BLaER1 treated with 17β-estradiol and CSF1 and Interleukin-3, amounts not matched to agents 10 nM and 100 nM (cell line): Measurements from ENCODE around the gene SARM1.

Experiments
- H3K27ac ChIP-seq, 11 experiments: shearing (Covaris generic); formaldehyde crosslinking; 2 replicates each; pipeline ENCODE4 v1.8.1; 2022
- H3K27me3 ChIP-seq, 11 experiments: shearing (Covaris generic); formaldehyde crosslinking; 2 replicates each; pipeline ENCODE4 v1.8.1; 2022
- H3K36me3 ChIP-seq, 11 experiments: shearing (Covaris generic); formaldehyde crosslinking; 2 replicates each; pipeline ENCODE4 v1.8.1; 2022
- H3K4me1 ChIP-seq, 10 experiments: shearing (Covaris generic); formaldehyde crosslinking; 2 replicates each; pipeline ENCODE4 v1.8.1; 2022
- H3K4me2 ChIP-seq, 11 experiments: shearing (Covaris generic); formaldehyde crosslinking; 2 replicates each; pipeline ENCODE4 v1.8.1; 2022
- H3K4me3 ChIP-seq, 10 experiments: shearing (Covaris generic); formaldehyde crosslinking; 2 replicates each; pipeline ENCODE4 v1.8.1; 2022
- H3K9ac ChIP-seq, 11 experiments: shearing (Covaris generic); formaldehyde crosslinking; 2 replicates each; pipeline ENCODE4 v1.8.1; 2022
- H3K9me3 ChIP-seq, 11 experiments: shearing (Covaris generic); formaldehyde crosslinking; replicated peaks in 1 of 11; 2 replicates each; pipeline ENCODE4 v1.8.1; 2022
- H4K20me1 ChIP-seq, 11 experiments: shearing (Covaris generic); formaldehyde crosslinking; 2 replicates each; pipeline ENCODE4 v1.8.1; 2022
- Cebpa-rat ChIP-seq, 11 experiments: shearing (Covaris generic); IDR thresholded peaks; 2 replicates each; pipeline ENCODE4 v1.8.1; 2022

Gene SARM1

DNA sequence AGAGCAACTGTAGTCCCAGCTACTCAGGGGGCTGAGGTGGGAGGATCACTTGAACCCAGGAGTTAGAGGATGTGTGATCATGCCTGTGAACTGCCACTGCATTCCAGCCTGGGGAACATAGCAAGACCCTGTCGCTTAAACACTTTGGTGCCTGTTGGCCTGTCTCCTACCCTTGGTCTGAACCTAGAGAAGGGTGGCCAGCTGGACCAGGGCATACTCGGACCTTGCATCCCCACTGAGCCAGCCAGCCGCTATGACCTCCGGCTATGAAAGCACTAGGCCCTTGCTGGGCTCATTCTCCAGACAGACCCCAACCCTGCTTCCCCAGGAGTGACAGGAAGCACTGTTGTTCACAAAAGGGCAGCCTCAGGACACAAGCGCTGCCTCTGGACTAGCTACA lies 40.8 kb upstream of the SARM1 start:
- Histone ChIP-seq H3K27ac (no peak overlapping the region), H3K27me3 (no peaks in the 10 kb centered on the region), H3K4me3 (no peak overlapping the region), H3K4me2 (no peak overlapping the region), H3K4me1 (peaks cover 15 to 24% (median 18%) of the 10 kb centered on the region in 10 experiments), H3K9ac (no peak overlapping the region), H4K20me1 (peaks cover 0 to 61% (median 24%) of the 10 kb centered on the region in 11 experiments; a peak in 14 of 22 replicates), H3K36me3 (peaks cover 48 to 67% (median 63%) of the 10 kb centered on the region in 11 experiments), H3K9me3 (no peaks in the 10 kb centered on the region)
- no peak for TF ChIP-seq Cebpa-rat (IDR thresholded peaks at IDR 0.05)

DNA sequence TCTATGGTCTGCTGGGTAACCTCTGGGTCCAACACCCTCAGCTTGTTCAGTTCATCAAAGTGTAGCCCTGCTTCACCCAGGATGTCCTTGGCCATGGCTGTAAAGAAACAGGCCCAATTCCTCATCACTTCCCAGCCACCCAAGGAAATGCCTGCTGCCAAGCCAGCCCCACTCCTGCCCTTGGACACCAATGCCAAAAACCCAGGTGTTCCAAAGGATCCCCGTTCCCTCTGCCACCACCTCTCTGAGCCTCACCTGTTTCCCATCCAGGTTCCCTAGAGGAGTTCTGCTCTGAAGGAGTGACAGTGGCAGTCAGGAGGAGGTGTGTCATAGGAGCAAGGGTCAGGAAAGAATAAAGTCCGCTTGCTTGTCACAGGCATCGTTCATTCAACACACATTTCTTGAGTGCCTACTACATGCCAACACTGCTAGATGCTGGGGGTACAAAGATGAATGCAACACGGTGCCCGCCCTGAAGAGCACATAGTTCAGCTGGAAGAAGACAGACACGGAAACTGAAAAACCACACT lies 39.5 kb upstream of the SARM1 start:
- H3K27ac ChIP-seq, result no peak overlapping the region
- H4K20me1 ChIP-seq, result peaks cover 0 to 58% (median 14%) of the 10 kb centered on the region in 11 experiments; a peak in 15 of 22 replicates
- H3K4me3 ChIP-seq, result no peak overlapping the region
- no peaks in the 10 kb centered on the region for H3K27me3 ChIP-seq
- H3K9me3 ChIP-seq, result no peaks in the 10 kb centered on the region
- no peak overlapping the region for H3K4me2 ChIP-seq
- TF ChIP-seq Cebpa-rat (IDR thresholded peaks at IDR 0.05), result no peak
- H3K4me1 ChIP-seq, result peaks cover 25 to 31% (median 27%) of the 10 kb centered on the region in 10 experiments
- H3K9ac ChIP-seq, result no peak overlapping the region
- peaks cover 43 to 54% (median 50%) of the 10 kb centered on the region in 11 experiments for H3K36me3 ChIP-seq

DNA sequence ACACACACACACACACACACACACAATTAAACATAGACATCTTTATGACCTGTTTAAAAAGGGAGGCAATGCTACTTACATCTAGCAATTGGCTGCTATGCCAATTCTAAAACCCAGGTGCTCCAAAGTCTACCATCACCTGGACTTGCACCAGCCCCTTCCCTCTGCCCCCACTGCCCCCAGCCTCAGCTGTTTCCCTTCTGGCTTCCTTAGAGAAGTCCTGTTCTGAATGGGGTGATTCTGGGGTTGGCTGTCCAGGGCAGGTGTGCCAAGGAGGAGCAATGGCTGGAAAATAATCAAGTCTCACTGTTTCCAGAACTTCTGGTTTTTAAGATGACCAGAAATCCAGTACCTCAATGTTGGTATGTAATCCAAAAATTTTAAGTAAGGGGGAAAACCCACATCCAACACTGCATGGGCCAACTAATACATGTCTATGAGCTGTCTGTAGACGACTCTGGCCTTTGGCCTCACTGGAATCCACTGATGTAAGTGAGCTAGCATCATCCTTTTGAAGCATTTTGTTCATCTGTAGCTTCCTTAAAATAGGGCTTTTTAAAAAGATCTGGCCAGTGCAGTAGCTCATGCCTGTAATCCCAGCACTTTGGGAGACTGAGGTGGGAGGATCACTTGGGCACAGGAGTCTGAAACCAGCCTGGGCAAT lies 38.3 kb upstream of the SARM1 start:
- H3K4me2 ChIP-seq, result peak overlapping the region in 10 of 11 experiments; percentile 88 to 97 (median 94); a peak in 13 of 22 replicates
- no peaks in the 10 kb centered on the region for H3K27me3 ChIP-seq
- peak overlapping the region in 3 of 11 experiments; percentile 1 to 88 (median 75); a peak in 2 of 22 replicates for H3K27ac ChIP-seq
- H3K9me3 ChIP-seq, result no peaks in the 10 kb centered on the region
- peak overlapping the region in 7 of 11 experiments; percentile 14 to 85 (median 80); a peak in 9 of 22 replicates for H3K9ac ChIP-seq
- no peak overlapping the region for H3K4me3 ChIP-seq
- H4K20me1 ChIP-seq, result peaks cover 0 to 58% (median 15%) of the 10 kb centered on the region in 11 experiments; a peak in 14 of 22 replicates
- H3K4me1 ChIP-seq, result peaks cover 28 to 44% (median 33%) of the 10 kb centered on the region in 10 experiments
- no peak for TF ChIP-seq Cebpa-rat (IDR thresholded peaks at IDR 0.05)
- peaks cover 30 to 42% (median 38%) of the 10 kb centered on the region in 11 experiments for H3K36me3 ChIP-seq

DNA sequence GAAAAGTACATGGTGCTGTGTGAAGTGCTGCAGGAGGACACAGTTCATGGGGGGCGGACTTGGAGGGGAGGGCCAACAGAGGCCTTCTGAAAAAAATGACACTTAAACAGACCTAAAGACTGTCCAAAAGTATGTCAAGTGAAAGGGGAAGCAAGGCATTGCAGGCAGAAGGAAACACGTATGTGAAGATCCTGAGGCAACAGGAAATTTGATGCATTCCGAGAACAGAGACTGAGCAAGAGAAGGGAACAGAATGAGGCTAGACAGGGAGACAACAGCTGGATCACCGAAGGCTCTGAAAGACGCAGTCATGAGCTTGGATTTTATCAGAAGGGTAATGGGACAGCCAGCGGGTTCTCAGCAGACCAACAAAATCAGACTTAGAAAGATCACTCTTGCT lies 37.3 kb upstream of the SARM1 start:
- H4K20me1 ChIP-seq, result peaks cover 0 to 61% (median 20%) of the 10 kb centered on the region in 11 experiments; a peak in 15 of 22 replicates
- peaks cover 22 to 41% (median 28%) of the 10 kb centered on the region in 11 experiments for H3K36me3 ChIP-seq
- H3K9ac ChIP-seq, result peak overlapping the region; percentile 76 to 89 (median 83); a peak in 21 of 22 replicates
- peak overlapping the region; percentile 78 to 96 (median 86) for H3K4me3 ChIP-seq
- peak overlapping the region; percentile 88 to 97 (median 93) for H3K4me2 ChIP-seq
- H3K9me3 ChIP-seq, result no peaks in the 10 kb centered on the region
- no peaks in the 10 kb centered on the region for H3K27me3 ChIP-seq
- TF ChIP-seq Cebpa-rat (IDR thresholded peaks at IDR 0.05), result no peak
- H3K27ac ChIP-seq, result peak overlapping the region in 9 of 11 experiments; percentile 51 to 88 (median 67); a peak in 9 of 22 replicates
- H3K4me1 ChIP-seq, result peaks cover 28 to 45% (median 33%) of the 10 kb centered on the region in 10 experiments

DNA sequence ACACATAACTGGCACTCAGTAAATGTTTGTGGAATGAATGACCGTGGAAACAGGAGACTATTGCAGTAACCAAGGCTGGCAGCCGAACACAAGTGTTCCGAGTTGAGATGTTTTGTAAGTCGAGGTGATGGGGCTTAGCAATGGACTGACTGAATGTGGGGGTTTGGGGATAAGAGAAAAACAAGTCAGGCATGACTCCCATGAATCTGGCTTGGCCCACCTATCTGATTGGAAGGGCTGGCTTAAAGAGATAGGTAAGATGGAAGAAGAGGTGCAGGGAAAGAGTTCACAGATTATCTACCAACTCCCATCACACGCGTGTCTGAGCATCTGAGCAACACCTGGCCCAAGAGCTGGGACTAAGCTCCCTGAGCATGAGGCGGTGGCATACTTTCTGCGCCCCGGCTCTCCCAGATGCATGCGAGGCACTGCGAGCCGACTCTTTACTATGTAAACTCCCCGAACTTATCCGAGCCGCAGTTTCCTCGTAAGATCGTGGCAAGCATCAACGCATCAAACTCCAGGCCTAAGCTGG lies 36.8 kb upstream of the SARM1 start:
- Histone ChIP-seq H3K4me1 (peaks cover 28 to 45% (median 33%) of the 10 kb centered on the region in 10 experiments), H3K27ac (peak overlapping the region; percentile 51 to 88 (median 67); a peak in 21 of 22 replicates), H3K4me2 (peak overlapping the region; percentile 88 to 97 (median 93)), H3K27me3 (no peaks in the 10 kb centered on the region), H3K4me3 (peak overlapping the region; percentile 78 to 96 (median 86)), H4K20me1 (peaks cover 0 to 66% (median 25%) of the 10 kb centered on the region in 11 experiments; a peak in 14 of 22 replicates), H3K9ac (peak overlapping the region; percentile 76 to 89 (median 83)), H3K9me3 (no peaks in the 10 kb centered on the region), H3K36me3 (peaks cover 19 to 41% (median 28%) of the 10 kb centered on the region in 11 experiments)
- no peak for TF ChIP-seq Cebpa-rat (IDR thresholded peaks at IDR 0.05)

DNA sequence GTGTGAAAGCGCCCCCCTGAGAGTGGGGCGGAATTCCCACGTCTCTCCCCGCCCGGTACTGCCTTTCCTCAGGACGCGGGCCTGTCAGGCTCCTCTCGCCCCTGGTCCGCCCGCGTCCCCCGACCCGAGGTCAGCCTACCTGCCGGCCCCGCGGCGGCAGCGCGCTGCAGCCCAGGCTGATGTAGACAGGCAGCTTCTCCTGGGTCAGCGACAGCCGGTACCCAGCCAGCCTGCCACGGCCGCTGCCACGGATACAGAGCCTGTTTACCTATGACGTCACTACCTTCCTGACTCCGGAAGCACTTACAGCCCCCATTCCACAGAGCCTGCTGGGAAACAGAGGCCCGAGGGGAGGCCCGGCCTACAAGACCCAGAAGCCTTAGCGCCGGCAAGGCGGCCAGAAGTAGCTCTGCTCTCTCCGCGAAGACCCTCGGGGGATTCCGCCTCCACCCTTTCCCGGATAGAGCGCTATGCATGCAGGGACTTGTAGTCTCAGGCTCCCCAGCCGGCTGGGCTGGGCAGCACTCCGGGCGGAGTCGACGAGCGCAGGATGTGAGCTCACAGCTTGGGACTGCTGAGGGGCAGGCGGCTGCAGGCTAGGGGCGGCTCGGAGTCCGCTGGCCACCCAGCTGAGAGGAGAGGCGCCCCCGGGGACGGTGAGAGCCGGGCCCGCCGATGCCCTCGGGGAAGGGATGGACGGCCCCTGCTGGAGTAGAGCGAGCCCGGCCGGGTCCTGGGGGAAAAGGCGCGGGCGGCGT lies 36.1 kb upstream of the SARM1 start, which contains the start of the genes IFT20 and TNFAIP1:
Gene IFT20, minus strand, starts transcription at position 272 of the 758 bp plus-strand sequence. CDS start 3,487 bp downstream, outside the sequence.
Gene TNFAIP1, plus strand, starts transcription at position 561 of the 758 bp plus-strand sequence. CDS start 3,761 bp downstream, outside the sequence.
- Histone ChIP-seq H3K27ac (peak within 1 kb of the TSS; percentile 51 to 88 (median 74)), H3K4me2 (peak within 1 kb of the TSS; percentile 92 to 98 (median 96)), H3K27me3 (no peaks in the 10 kb centered on the region), H3K4me1 (peaks cover 28 to 45% (median 33%) of the 10 kb centered on the region in 10 experiments), H3K4me3 (peak within 1 kb of the TSS; percentile 78 to 96 (median 86)), H4K20me1 (peaks cover 0 to 70% (median 31%) of the 10 kb centered on the region in 11 experiments; a peak in 14 of 22 replicates), H3K36me3 (peaks cover 19 to 41% (median 30%) of the 10 kb centered on the region in 11 experiments), H3K9me3 (no peaks in the 10 kb centered on the region), H3K9ac (peak within 1 kb of the TSS; percentile 76 to 89 (median 83))
- TF ChIP-seq Cebpa-rat (IDR thresholded peaks at IDR 0.05), result no peak

DNA sequence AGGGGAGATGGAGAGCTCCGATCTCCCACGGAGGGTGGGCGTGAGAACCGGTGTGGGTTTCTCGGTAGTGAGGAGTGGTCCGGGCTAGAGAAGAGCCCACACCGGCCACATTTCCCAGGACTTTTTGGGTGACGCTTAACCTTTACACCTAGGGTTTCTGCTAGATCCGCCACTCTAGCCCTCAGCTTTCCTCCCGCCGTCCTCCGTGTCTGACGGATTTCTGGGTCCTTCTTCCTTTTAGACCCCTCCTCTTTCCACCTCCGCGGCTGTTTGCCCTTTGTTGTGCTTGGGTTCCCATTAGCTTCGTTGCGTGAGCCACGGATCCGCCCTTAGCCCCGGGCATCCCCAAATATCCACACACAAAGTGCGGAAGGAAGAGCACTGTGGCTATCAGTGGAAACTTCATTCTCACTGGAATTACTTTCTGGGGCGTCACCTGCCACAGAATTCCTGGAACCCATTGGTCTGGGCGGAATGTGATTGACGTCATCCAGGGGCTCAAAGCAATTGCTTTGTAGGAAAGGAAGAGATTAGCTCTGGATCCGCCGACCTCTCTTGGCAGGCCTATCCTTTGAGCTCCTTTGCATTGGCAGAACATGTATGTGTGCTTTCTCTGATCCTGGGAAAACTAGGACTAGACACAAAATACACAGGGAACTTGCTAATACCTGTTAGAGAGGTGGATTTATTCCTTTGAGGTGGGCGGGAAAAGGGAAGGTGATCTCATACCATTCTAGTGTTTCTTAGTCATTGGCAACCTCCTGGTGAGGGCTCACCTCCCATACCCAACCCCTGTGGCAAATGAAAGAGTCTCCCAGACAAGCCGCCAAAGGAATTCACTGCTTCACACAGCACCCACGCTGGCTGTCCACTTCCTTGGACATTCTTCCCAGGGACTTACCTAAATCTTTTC lies 35.3 kb upstream of the SARM1 start:
- H3K4me1 ChIP-seq, result peaks cover 28 to 45% (median 33%) of the 10 kb centered on the region in 10 experiments
- H3K9me3 ChIP-seq, result no peaks in the 10 kb centered on the region
- H3K36me3 ChIP-seq, result peaks cover 19 to 41% (median 30%) of the 10 kb centered on the region in 11 experiments; a peak in 21 of 22 replicates
- H3K27ac ChIP-seq, result peak overlapping the region; percentile 43 to 88 (median 72)
- H3K4me2 ChIP-seq, result peak overlapping the region; percentile 89 to 98 (median 93)
- peaks cover 0 to 62% (median 31%) of the 10 kb centered on the region in 11 experiments; a peak in 14 of 22 replicates for H4K20me1 ChIP-seq
- no peaks in the 10 kb centered on the region for H3K27me3 ChIP-seq
- H3K4me3 ChIP-seq, result peak overlapping the region; percentile 78 to 96 (median 86)
- peak overlapping the region; percentile 76 to 89 (median 83) for H3K9ac ChIP-seq
- TF ChIP-seq Cebpa-rat (IDR thresholded peaks at IDR 0.05), result no peak
